ENCODE data around the gene SLC11A1.
A peak's percentile ranks its signal among the peaks of the same experiment; 100 is the strongest.

Gene SLC11A1

GRCh38 chr2:218374795-218375194, 7.3 kb upstream of the SLC11A1 start:
- Mint-ChIP-seq H3K9me3 (no peaks in the 10 kb centered on the region), H3K4me1 (ENCODE audit: low read depth) (no peaks in the 10 kb centered on the region), H3K27ac (no peak overlapping the region), H3K36me3 (ENCODE audit: low read depth) (no peaks in the 10 kb centered on the region), H3K4me3 (no peak overlapping the region), H3K27me3 (ENCODE audit: low read depth) (peaks cover 16% of the 10 kb centered on the region)

- Mint-ChIP-seq H3K9me3 (no peaks in the 10 kb centered on the region), H3K4me3 (no peak overlapping the region), H3K36me3 (ENCODE audit: low read depth) (no peaks in the 10 kb centered on the region), H3K27ac (no peak overlapping the region), H3K27me3 (ENCODE audit: low read depth) (peaks cover 16% of the 10 kb centered on the region), H3K4me1 (ENCODE audit: low read depth) (no peaks in the 10 kb centered on the region)
Observed at GRCh38 chr2:218375212-218375611, 6.9 kb upstream of the SLC11A1 start.

- no peaks in the 10 kb centered on the region for H3K4me1 Mint-ChIP-seq (ENCODE audit: low read depth)
- H3K9me3 Mint-ChIP-seq = no peaks in the 10 kb centered on the region
- H3K4me3 Mint-ChIP-seq = no peak overlapping the region
- no peaks in the 10 kb centered on the region for H3K36me3 Mint-ChIP-seq (ENCODE audit: low read depth)
- peaks cover 13% of the 10 kb centered on the region for H3K27me3 Mint-ChIP-seq (ENCODE audit: low read depth)
- H3K27ac Mint-ChIP-seq = no peak overlapping the region
Observed at GRCh38 chr2:218378053-218378452, 4.0 kb upstream of the SLC11A1 start.

- Mint-ChIP-seq H3K4me3 (no peak overlapping the region), H3K9me3 (no peaks in the 10 kb centered on the region), H3K27ac (no peak overlapping the region), H3K36me3 (ENCODE audit: low read depth) (no peaks in the 10 kb centered on the region), H3K27me3 (ENCODE audit: low read depth) (peaks cover 25% of the 10 kb centered on the region), H3K4me1 (ENCODE audit: low read depth) (peaks cover 5% of the 10 kb centered on the region)
Observed at GRCh38 chr2:218382785-218383184, 712 bp downstream of the SLC11A1 start.

- Mint-ChIP-seq H3K4me3 (no peak overlapping the region), H3K27me3 (ENCODE audit: low read depth) (peaks cover 21% of the 10 kb centered on the region), H3K36me3 (ENCODE audit: low read depth) (no peaks in the 10 kb centered on the region), H3K27ac (no peak overlapping the region), H3K4me1 (ENCODE audit: low read depth) (peaks cover 5% of the 10 kb centered on the region), H3K9me3 (no peaks in the 10 kb centered on the region)
Observed at GRCh38 chr2:218383892-218384519, 1.9 kb downstream of the SLC11A1 start.

- Mint-ChIP-seq H3K4me3 (no peak overlapping the region), H3K36me3 (ENCODE audit: low read depth) (no peaks in the 10 kb centered on the region), H3K27ac (no peak overlapping the region), H3K27me3 (ENCODE audit: low read depth) (peaks cover 19% of the 10 kb centered on the region), H3K4me1 (ENCODE audit: low read depth) (peaks cover 5% of the 10 kb centered on the region), H3K9me3 (no peaks in the 10 kb centered on the region)
Observed at GRCh38 chr2:218384975-218385374, 2.9 kb downstream of the SLC11A1 start.

GRCh38 chr2:218386505-218387368, 4.7 kb downstream of the SLC11A1 start:
- Mint-ChIP-seq H3K27me3 (ENCODE audit: low read depth) (peaks cover 13% of the 10 kb centered on the region), H3K9me3 (no peaks in the 10 kb centered on the region), H3K27ac (no peak overlapping the region), H3K4me3 (no peak overlapping the region), H3K36me3 (ENCODE audit: low read depth) (no peaks in the 10 kb centered on the region), H3K4me1 (ENCODE audit: low read depth) (peaks cover 5% of the 10 kb centered on the region)

GRCh38 chr2:218387369-218388194, 5.5 kb downstream of the SLC11A1 start:
- Mint-ChIP-seq H3K4me1 (ENCODE audit: low read depth) (peaks cover 5% of the 10 kb centered on the region), H3K36me3 (ENCODE audit: low read depth) (no peaks in the 10 kb centered on the region), H3K27ac (no peak overlapping the region), H3K9me3 (no peaks in the 10 kb centered on the region), H3K4me3 (no peak overlapping the region), H3K27me3 (ENCODE audit: low read depth) (peaks cover 17% of the 10 kb centered on the region)

- Mint-ChIP-seq H3K9me3 (no peaks in the 10 kb centered on the region), H3K27me3 (ENCODE audit: low read depth) (peaks cover 18% of the 10 kb centered on the region), H3K4me3 (no peak overlapping the region), H3K4me1 (ENCODE audit: low read depth) (peaks cover 12% of the 10 kb centered on the region), H3K36me3 (ENCODE audit: low read depth) (no peaks in the 10 kb centered on the region), H3K27ac (no peak overlapping the region)
Observed at GRCh38 chr2:218389333-218390150, 7.5 kb downstream of the SLC11A1 start.

GRCh38 chr2:218391202-218391601, 9.1 kb downstream of the SLC11A1 start:
- Mint-ChIP-seq H3K4me3 (no peak overlapping the region), H3K27me3 (ENCODE audit: low read depth) (peaks cover 18% of the 10 kb centered on the region), H3K36me3 (ENCODE audit: low read depth) (no peaks in the 10 kb centered on the region), H3K27ac (no peak overlapping the region), H3K9me3 (no peaks in the 10 kb centered on the region), H3K4me1 (ENCODE audit: low read depth) (peaks cover 21% of the 10 kb centered on the region)

GRCh38 chr2:218392459-218392858, 10.4 kb downstream of the SLC11A1 start:
- H3K4me3 Mint-ChIP-seq = no peak overlapping the region
- H3K27me3 Mint-ChIP-seq (ENCODE audit: low read depth) = peaks cover 7% of the 10 kb centered on the region
- H3K4me1 Mint-ChIP-seq (ENCODE audit: low read depth) = peaks cover 23% of the 10 kb centered on the region
- H3K27ac Mint-ChIP-seq = no peak overlapping the region
- no peaks in the 10 kb centered on the region for H3K36me3 Mint-ChIP-seq (ENCODE audit: low read depth)
- no peaks in the 10 kb centered on the region for H3K9me3 Mint-ChIP-seq

GRCh38 chr2:218392891-218393462, 10.9 kb downstream of the SLC11A1 start:
- H3K27ac Mint-ChIP-seq = no peak overlapping the region
- H3K4me3 Mint-ChIP-seq = no peak overlapping the region
- H3K9me3 Mint-ChIP-seq = no peaks in the 10 kb centered on the region
- peaks cover 6% of the 10 kb centered on the region for H3K27me3 Mint-ChIP-seq (ENCODE audit: low read depth)
- H3K36me3 Mint-ChIP-seq (ENCODE audit: low read depth) = no peaks in the 10 kb centered on the region
- H3K4me1 Mint-ChIP-seq (ENCODE audit: low read depth) = peaks cover 26% of the 10 kb centered on the region

- Mint-ChIP-seq H3K27me3 (ENCODE audit: low read depth) (peaks cover 6% of the 10 kb centered on the region), H3K4me1 (ENCODE audit: low read depth) (peaks cover 27% of the 10 kb centered on the region), H3K4me3 (no peak overlapping the region), H3K27ac (peak overlapping the region; percentile 69), H3K9me3 (no peaks in the 10 kb centered on the region), H3K36me3 (ENCODE audit: low read depth) (no peaks in the 10 kb centered on the region)
Observed at GRCh38 chr2:218393750-218394290, 11.7 kb downstream of the SLC11A1 start.

Measured in T-helper 1 cell treated with Interleukin-12 subunit alpha and Interleukin-12 subunit beta and Interleukin-4 antibody, amounts not matched to agents 30 μg/mL and 1 μg/mL, for 36 hours (primary cell).